Gastroesophageal sphincter (tissue), 4 donors: ENCODE measurements around the gene AKR1D1. TPM values are rescaled to one million over a fixed set of nuclear protein-coding genes. Genes with fewer than 3 reads are reported as not detected.

ENCODE experiments used
- ATAC-seq: fragments of 150-250 bp; one replicate; pipeline ENCODE4 v1.9.1; 2016; ENCODE audit warnings: mild to moderate bottlenecking, moderate library complexity
- H3K27ac ChIP-seq, 4 donors: fragments of 200-600 bp; sonication (generic) in 3 of 4; 1 replicate in 3 of 4; 2 replicates in 1 of 4; pipeline ENCODE4 v1.5.1; 2016 to 2019
- H3K27me3 ChIP-seq: fragments of 200-600 bp; sonication (generic); one replicate; pipeline ENCODE4 v1.5.1; 2019
- H3K36me3 ChIP-seq, 2 donors: fragments of 200-600 bp; sonication (generic); one replicate each; pipeline ENCODE4 v1.5.1; 2019; ENCODE audit warnings: control low read depth in 1 of 2
- H3K4me1 ChIP-seq, 3 donors: fragments of 200-600 bp; sonication (generic); 1 replicate in 2 of 3; 2 replicates in 1 of 3; pipeline ENCODE4 v1.5.1; 2016 to 2019; ENCODE audit warnings: control low read depth in 2 of 3
- H3K4me3 ChIP-seq, 2 donors: fragments of 200-600 bp; sonication (generic); one replicate each; pipeline ENCODE4 v1.5.1; 2019; ENCODE audit warnings: mild to moderate bottlenecking in 1 of 2, moderate library complexity in 1 of 2
- H3K9me3 ChIP-seq, 3 donors: fragments of 200-600 bp; sonication (generic); one replicate each; pipeline ENCODE4 v1.5.1; 2017 to 2019; ENCODE audit warnings: control low read depth in 2 of 3
- EP300 ChIP-seq: sonication (generic); formaldehyde crosslinking; IDR thresholded peaks from one replicate; pipeline ENCODE4 v1.6.1; 2017; ENCODE audit warnings: antibody characterized with exemption, mild to moderate bottlenecking
- POLR2A ChIP-seq, 2 donors: fragments of 450-650 bp; IDR thresholded peaks; one replicate each; pipeline ENCODE4 v1.6.1; 2017; ENCODE audit warnings: antibody characterized with exemption in 2 of 2, mild to moderate bottlenecking in 2 of 2, moderate library complexity in 1 of 2
- POLR2AphosphoS5 ChIP-seq: sonication (generic); formaldehyde crosslinking; IDR thresholded peaks from one replicate; pipeline ENCODE4 v1.6.1; 2017; ENCODE audit warnings: antibody characterized with exemption
- WGBS, 2 donors: methylation state at CpG; one replicate each; pipeline ENCODE4 v1.1.5; 2018; ENCODE audit warnings: low coverage in 1 of 2; 5-methylcytosine and 5-hydroxymethylcytosine counted together
- total RNA-seq, 4 donors: library from RNA; depleted of rRNA; stranded (reverse); fragments of >200 nt; gene quantifications; one replicate each; pipeline ENCODE4 v1.1.0, GENCODE V29; 2016
- TF ChIP-seq, protein P1 (sequence below), 4 experiments: fragments of 200-600 bp in 2 of 4; fragments of 450-650 bp in 2 of 4; sonication (generic) in 1 of 4; IDR thresholded peaks; one replicate each; pipeline ENCODE4 v1.5.1; 2017 to 2019; ENCODE audit warnings: antibody characterized with exemption in 4 of 4, mild to moderate bottlenecking in 2 of 4, moderate library complexity in 2 of 4

The AKR1D1 gene
- total RNA-seq, 4 donors from 2014 or later = not detected

DNA sequence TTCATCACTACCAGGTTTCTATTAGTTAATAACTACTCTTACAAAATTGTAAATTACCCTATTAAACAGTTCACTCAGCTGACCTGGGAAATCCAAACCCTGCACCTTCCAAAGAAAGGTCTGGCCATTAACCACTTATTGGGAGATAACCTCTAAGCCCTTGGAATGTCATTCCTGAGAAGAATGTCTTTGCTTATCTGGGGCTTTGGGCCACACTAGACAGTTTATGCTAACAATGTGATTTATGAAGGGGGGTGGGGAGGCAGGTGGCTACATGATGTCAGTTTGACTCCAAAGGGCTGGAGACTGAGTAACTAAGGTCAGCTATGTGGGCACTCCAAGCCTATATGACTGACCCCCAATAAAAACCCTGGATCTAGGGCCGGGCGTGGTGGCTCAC, 50.7 kb downstream of the AKR1D1 start:
- Histone ChIP-seq H3K4me3 (no peak overlapping the region), H3K36me3 (no peaks in the 10 kb centered on the region), H3K27ac (no peak overlapping the region), H3K9me3 (peaks cover 0 to 11% (median 0%) of the 10 kb centered on the region in 3 donors), H3K4me1 (no peaks in the 10 kb centered on the region), H3K27me3 (peaks cover 4% of the 10 kb centered on the region)
- ATAC-seq = no peak
- WGBS, 2 donors = 88% methylated on average over 2 of the region's 2 CpGs; no CpG with 5 or more reads in 1 of the 2 donors
- no peak for TF ChIP-seq POLR2A (IDR thresholded peaks at IDR 0.05)
- TF ChIP-seq, protein P1, sequence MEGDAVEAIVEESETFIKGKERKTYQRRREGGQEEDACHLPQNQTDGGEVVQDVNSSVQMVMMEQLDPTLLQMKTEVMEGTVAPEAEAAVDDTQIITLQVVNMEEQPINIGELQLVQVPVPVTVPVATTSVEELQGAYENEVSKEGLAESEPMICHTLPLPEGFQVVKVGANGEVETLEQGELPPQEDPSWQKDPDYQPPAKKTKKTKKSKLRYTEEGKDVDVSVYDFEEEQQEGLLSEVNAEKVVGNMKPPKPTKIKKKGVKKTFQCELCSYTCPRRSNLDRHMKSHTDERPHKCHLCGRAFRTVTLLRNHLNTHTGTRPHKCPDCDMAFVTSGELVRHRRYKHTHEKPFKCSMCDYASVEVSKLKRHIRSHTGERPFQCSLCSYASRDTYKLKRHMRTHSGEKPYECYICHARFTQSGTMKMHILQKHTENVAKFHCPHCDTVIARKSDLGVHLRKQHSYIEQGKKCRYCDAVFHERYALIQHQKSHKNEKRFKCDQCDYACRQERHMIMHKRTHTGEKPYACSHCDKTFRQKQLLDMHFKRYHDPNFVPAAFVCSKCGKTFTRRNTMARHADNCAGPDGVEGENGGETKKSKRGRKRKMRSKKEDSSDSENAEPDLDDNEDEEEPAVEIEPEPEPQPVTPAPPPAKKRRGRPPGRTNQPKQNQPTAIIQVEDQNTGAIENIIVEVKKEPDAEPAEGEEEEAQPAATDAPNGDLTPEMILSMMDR (IDR thresholded peaks at IDR 0.05) = no peak
- no peak for TF ChIP-seq EP300
- no peak for TF ChIP-seq POLR2AphosphoS5

DNA sequence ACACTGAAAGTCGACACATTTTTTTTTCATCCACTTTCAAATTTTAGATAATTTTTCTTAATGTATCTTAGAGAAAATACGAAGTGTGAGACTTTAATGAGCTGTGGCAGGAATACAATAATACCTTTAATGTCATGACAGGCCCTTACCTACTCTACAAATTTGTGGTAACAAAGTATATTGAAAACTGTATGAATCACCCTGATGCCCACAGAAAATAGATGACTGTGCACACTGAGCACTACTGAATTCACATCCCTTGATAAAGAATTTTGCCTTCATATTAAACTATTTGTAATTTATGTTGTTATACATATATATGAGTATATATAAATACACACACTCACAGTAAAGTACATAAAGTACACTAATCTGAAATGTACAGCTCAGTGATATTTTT, 51.7 kb downstream of the AKR1D1 start:
- Histone ChIP-seq H3K4me3 (no peak overlapping the region), H3K27ac (no peak overlapping the region), H3K36me3 (no peaks in the 10 kb centered on the region), H3K9me3 (peaks cover 0 to 11% (median 0%) of the 10 kb centered on the region in 3 donors), H3K27me3 (peaks cover 4% of the 10 kb centered on the region), H3K4me1 (no peaks in the 10 kb centered on the region)
- TF ChIP-seq EP300 (no peak), POLR2AphosphoS5 (no peak), POLR2A (IDR thresholded peaks at IDR 0.05) (no peak)
- TF ChIP-seq, protein P1 (IDR thresholded peaks at IDR 0.05) = no peak
- 36 to 40% methylated on average over 2 of the region's 2 CpGs for WGBS, 2 donors
- no peak for ATAC-seq

DNA sequence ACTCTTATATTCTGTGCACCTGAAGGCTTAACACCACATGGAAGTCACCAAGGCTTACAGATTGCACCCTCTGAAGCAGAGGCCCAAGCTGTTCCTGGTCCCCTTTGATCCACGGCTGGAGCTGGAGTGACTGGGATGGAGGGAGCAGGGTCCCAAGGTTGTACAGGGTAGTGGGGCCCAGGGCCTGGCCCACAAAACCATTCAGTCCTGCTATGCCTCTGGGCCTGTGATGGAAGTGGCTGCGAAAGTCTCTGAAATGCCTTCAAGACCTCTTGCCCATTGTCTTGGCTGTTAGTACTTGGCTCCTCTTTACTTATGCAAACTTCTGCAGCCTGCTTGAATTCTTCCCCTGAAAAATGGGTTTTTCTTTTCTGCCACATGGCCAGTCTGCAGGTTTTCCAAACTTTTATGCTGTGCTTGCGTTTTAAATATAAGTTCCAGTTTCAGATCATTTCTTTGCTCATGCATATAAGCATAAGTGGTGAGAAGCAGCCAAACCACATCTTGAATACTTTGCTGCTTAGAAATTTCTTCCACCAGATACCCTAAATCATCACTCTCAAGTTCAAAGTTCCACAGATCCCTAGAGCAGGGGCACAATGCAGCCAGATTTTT, 53.4 kb downstream of the AKR1D1 start:
- no peak overlapping the region for H3K4me3 ChIP-seq
- H3K27ac ChIP-seq = no peak overlapping the region
- WGBS, 2 donors = 80 to 100% methylated on average over 2 to 3 of the region's 3 CpGs
- TF ChIP-seq POLR2AphosphoS5 = no peak
- no peak for TF ChIP-seq EP300
- no peak for TF ChIP-seq POLR2A (IDR thresholded peaks at IDR 0.05)
- TF ChIP-seq, protein P1 (IDR thresholded peaks at IDR 0.05) = no peak
- ATAC-seq = no peak
- H3K36me3 ChIP-seq = no peaks in the 10 kb centered on the region
- peaks cover 0 to 11% (median 0%) of the 10 kb centered on the region in 3 donors for H3K9me3 ChIP-seq
- no peaks in the 10 kb centered on the region for H3K27me3 ChIP-seq
- H3K4me1 ChIP-seq = no peaks in the 10 kb centered on the region

DNA sequence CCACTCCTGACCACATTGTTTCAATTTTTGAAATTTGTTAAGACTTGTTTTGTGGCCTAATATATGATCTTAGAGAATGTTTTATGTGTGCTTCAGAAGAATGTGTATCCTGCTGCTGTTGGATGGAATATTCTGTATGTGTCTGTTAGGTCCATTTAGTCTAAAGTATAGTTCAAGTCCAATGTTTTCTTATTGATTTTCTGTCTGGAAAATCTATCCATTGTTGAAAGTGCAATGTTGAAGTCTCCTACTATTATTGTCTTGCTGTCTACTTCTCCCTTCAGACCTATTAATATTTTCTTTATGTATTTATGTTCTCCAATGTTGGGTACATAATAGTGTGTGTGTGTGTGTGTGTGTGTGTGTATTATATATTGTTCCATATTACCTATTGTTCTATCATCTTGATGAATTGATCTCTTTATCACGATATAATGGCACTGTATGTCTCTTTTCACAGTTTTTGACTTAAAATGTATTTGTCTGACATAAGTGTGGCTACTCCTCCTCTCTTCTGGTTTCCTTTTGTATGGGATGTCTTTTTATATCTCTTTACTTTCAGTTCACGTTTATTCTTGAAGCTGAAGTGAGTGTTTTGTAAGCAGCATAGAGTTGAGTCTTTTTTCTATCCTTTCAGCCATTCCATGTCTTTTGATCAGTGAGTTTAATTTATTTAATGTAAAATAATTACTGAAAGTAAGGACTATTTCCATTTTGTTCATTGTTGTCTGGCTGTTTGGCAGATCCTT, 61.3 kb downstream of the AKR1D1 start:
- no peaks in the 10 kb centered on the region for H3K27me3 ChIP-seq
- no peaks in the 10 kb centered on the region for H3K36me3 ChIP-seq
- H3K27ac ChIP-seq = no peak overlapping the region
- ATAC-seq = no peak
- no peaks in the 10 kb centered on the region for H3K4me1 ChIP-seq
- WGBS, 2 donors = 54 to 80% methylated on average over 1 to 2 of the region's 2 CpGs
- no peaks in the 10 kb centered on the region for H3K9me3 ChIP-seq
- no peak overlapping the region for H3K4me3 ChIP-seq
- TF ChIP-seq POLR2AphosphoS5 = no peak
- TF ChIP-seq EP300 = no peak
- TF ChIP-seq POLR2A (IDR thresholded peaks at IDR 0.05) = no peak
- TF ChIP-seq, protein P1 (IDR thresholded peaks at IDR 0.05) = no peak

DNA sequence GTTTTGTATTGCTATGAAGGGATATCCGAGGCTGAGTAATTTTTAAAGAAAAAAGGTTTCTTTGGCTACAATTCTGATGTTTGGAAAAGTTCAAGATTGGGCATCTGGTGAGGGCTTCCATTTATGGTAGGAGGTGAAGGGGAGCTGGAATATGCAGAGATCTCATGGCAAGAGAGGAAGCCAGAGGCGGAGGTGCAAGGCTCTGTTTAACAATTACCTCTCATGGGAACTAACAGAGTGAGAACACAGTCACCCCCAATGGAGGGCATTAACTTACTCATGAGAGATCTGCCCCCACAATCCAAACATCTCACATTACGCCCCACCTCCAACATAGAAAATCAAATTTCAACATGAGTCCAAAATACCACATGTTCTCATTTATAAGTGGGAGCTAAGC, 62.0 kb downstream of the AKR1D1 start:
- no peaks in the 10 kb centered on the region for H3K36me3 ChIP-seq
- H3K4me3 ChIP-seq = no peak overlapping the region
- H3K9me3 ChIP-seq = no peaks in the 10 kb centered on the region
- H3K27me3 ChIP-seq = no peaks in the 10 kb centered on the region
- H3K4me1 ChIP-seq = no peaks in the 10 kb centered on the region
- ATAC-seq = no peak
- no peak overlapping the region for H3K27ac ChIP-seq
- TF ChIP-seq EP300 (no peak), POLR2A (IDR thresholded peaks at IDR 0.05) (no peak), POLR2AphosphoS5 (no peak)
- TF ChIP-seq, protein P1 (IDR thresholded peaks at IDR 0.05) = no peak
- 80 to 100% methylated on average over 1 to 2 of the region's 3 CpGs for WGBS, 2 donors
